HUDEP-2 (cell line): ENCODE measurements around the gene HOXB4.

Experiments used
- DNase-seq, 76 experiments: peaks; one replicate each; lab custom pipeline; 2025; ENCODE audit not compliant: unreplicated experiment in 76 of 76; lab: John Stamatoyannopoulos, UW

HOXB4 gene

GRCh38 chr17:48561884-48562810 is 16.0 kb downstream of the HOXB4 start:
- DNase-seq, result peak in 2 of 76 experiments; percentile 2 to 8

GRCh38 chr17:48559840-48560817 is 18.0 kb downstream of the HOXB4 start:
- no peak for DNase-seq

- DNase-seq, result no peak
These were observed 18.9 kb downstream of the HOXB4 start for GRCh38 chr17:48559122-48559839.

GRCh38 chr17:48558831-48559121 is 19.4 kb downstream of the HOXB4 start:
- no peak for DNase-seq

GRCh38 chr17:48558057-48558830 is 19.9 kb downstream of the HOXB4 start:
- no peak for DNase-seq

- no peak for DNase-seq
These were observed 21.4 kb downstream of the HOXB4 start for GRCh38 chr17:48556576-48557401.

GRCh38 chr17:48556229-48556575 is 21.9 kb downstream of the HOXB4 start:
- DNase-seq, result no peak

- no peak for DNase-seq
These were observed 22.6 kb downstream of the HOXB4 start for GRCh38 chr17:48555258-48556228.

GRCh38 chr17:48554412-48555257 is 23.5 kb downstream of the HOXB4 start:
- no peak for DNase-seq

- DNase-seq, result no peak
These were observed 24.3 kb downstream of the HOXB4 start for GRCh38 chr17:48553826-48554225.

GRCh38 chr17:48553190-48553547 is 25.0 kb downstream of the HOXB4 start:
- DNase-seq, result no peak

- DNase-seq, result no peak
These were observed 25.5 kb downstream of the HOXB4 start for GRCh38 chr17:48552466-48553189.

- DNase-seq, result no peak
These were observed 26.3 kb downstream of the HOXB4 start for GRCh38 chr17:48551596-48552465.

- no peak for DNase-seq
These were observed 27.0 kb downstream of the HOXB4 start for GRCh38 chr17:48551214-48551555.

GRCh38 chr17:48550502-48551213 is 27.5 kb downstream of the HOXB4 start:
- DNase-seq, result no peak
